Uterus (tissue), 2 donors: ENCODE data around the gene TSPAN18.

Source experiments
- POLR2A ChIP-seq, 2 donors: fragments of 450-650 bp; IDR thresholded peaks; one replicate each; pipeline ENCODE4 v1.6.1; 2016; ENCODE audit warnings: antibody characterized with exemption in 2 of 2, mild to moderate bottlenecking in 1 of 2, moderate library complexity in 1 of 2
- TF ChIP-seq, protein P1 (sequence below), 4 experiments: fragments of 200-600 bp in 2 of 4; fragments of 450-650 bp in 2 of 4; sonication (generic) in 2 of 4; IDR thresholded peaks; one replicate each; pipeline ENCODE4 v1.5.1; 2016 to 2019; ENCODE audit warnings: antibody characterized with exemption in 4 of 4, mild to moderate bottlenecking in 2 of 4, moderate library complexity in 1 of 4

- TF ChIP-seq, protein P1, sequence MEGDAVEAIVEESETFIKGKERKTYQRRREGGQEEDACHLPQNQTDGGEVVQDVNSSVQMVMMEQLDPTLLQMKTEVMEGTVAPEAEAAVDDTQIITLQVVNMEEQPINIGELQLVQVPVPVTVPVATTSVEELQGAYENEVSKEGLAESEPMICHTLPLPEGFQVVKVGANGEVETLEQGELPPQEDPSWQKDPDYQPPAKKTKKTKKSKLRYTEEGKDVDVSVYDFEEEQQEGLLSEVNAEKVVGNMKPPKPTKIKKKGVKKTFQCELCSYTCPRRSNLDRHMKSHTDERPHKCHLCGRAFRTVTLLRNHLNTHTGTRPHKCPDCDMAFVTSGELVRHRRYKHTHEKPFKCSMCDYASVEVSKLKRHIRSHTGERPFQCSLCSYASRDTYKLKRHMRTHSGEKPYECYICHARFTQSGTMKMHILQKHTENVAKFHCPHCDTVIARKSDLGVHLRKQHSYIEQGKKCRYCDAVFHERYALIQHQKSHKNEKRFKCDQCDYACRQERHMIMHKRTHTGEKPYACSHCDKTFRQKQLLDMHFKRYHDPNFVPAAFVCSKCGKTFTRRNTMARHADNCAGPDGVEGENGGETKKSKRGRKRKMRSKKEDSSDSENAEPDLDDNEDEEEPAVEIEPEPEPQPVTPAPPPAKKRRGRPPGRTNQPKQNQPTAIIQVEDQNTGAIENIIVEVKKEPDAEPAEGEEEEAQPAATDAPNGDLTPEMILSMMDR (IDR thresholded peaks at IDR 0.05), result peak; percentile 27 to 69 (median 48)
- TF ChIP-seq POLR2A (IDR thresholded peaks at IDR 0.05), result peak; percentile 67 to 86
These were observed 224.1 kb downstream of the TSPAN18 start, which contains the start of gene TP53I11 for GRCh38 chr11:44950625-44951476.
